Stimulated activated CD4-positive, alpha-beta T cell treated with anti-CD3 and anti-CD28 coated beads, TNF-alpha, amount 100 ng/mL, for 24 hours (primary cell): ENCODE measurements around the gene NRTN.

ENCODE experiments used
- DNase-seq, 3 experiments: peaks; one replicate each; pipeline ENCODE4 v3.0.0-alpha.2; 2020; ENCODE audit warnings: low read depth in 3 of 3

Gene NRTN

GRCh38 chr19:5814852-5815246 is 10.0 kb downstream of the NRTN start:
- no peak for DNase-seq

- no peak for DNase-seq
These were observed 12.4 kb downstream of the NRTN start for GRCh38 chr19:5817218-5817617.

- DNase-seq, result no peak
These were observed 13.7 kb downstream of the NRTN start for GRCh38 chr19:5818594-5818993.

- no peak for DNase-seq
These were observed 15.9 kb downstream of the NRTN start for GRCh38 chr19:5820785-5821184.

GRCh38 chr19:5821521-5822180 is 16.8 kb downstream of the NRTN start:
- no peak for DNase-seq

- DNase-seq, result no peak
These were observed 17.4 kb downstream of the NRTN start for GRCh38 chr19:5822181-5822844.

GRCh38 chr19:5823579-5824281 is 18.9 kb downstream of the NRTN start:
- no peak for DNase-seq

GRCh38 chr19:5824751-5825150 is 19.9 kb downstream of the NRTN start:
- DNase-seq, result no peak

GRCh38 chr19:5825178-5825577 is 20.3 kb downstream of the NRTN start:
- DNase-seq, result no peak

GRCh38 chr19:5826531-5827341 is 21.9 kb downstream of the NRTN start:
- no peak for DNase-seq

GRCh38 chr19:5827342-5827890 is 22.5 kb downstream of the NRTN start:
- no peak for DNase-seq

- peak; percentile 92 to 95 (median 93) for DNase-seq
These were observed 23.2 kb downstream of the NRTN start for GRCh38 chr19:5827891-5828660.

- DNase-seq, result peak in 1 of 3 experiments; percentile 51
These were observed 24.0 kb downstream of the NRTN start for GRCh38 chr19:5828661-5829566.

- DNase-seq, result no peak
These were observed 24.9 kb downstream of the NRTN start for GRCh38 chr19:5829567-5830310.

- no peak for DNase-seq
These were observed 26.3 kb downstream of the NRTN start for GRCh38 chr19:5831159-5831558.

GRCh38 chr19:5832061-5832460 is 27.2 kb downstream of the NRTN start:
- no peak for DNase-seq

GRCh38 chr19:5832527-5833216 is 27.8 kb downstream of the NRTN start:
- no peak for DNase-seq

GRCh38 chr19:5837761-5838352 is 33.0 kb downstream of the NRTN start:
- DNase-seq, result no peak
